HFFc6 (cell line): ENCODE data around the gene DGKA. TPM values are rescaled to one million over a fixed set of nuclear protein-coding genes. Genes with fewer than 3 reads are reported as not detected.

Experiments used
- DNase-seq: peaks from one replicate; pipeline ENCODE4 v3.0.0-alpha.2; 2018
- H3K27ac Mint-ChIP-seq: 2 replicates; pipeline ENCODE4 v1.8.0; 2020; ENCODE audit warnings: mild to moderate bottlenecking, mixed read lengths
- H3K27me3 Mint-ChIP-seq: 2 replicates; pipeline ENCODE4 v1.8.0; 2021; ENCODE audit warnings: mild to moderate bottlenecking, moderate library complexity, mixed read lengths; ENCODE audit not compliant: insufficient read depth
- H3K36me3 Mint-ChIP-seq: 2 replicates; pipeline ENCODE4 v1.8.0; 2021; ENCODE audit warnings: low read depth, mixed read lengths
- H3K4me1 Mint-ChIP-seq: 2 replicates; pipeline ENCODE4 v1.8.0; 2020; ENCODE audit warnings: low read depth, mixed read lengths
- H3K4me3 Mint-ChIP-seq: 2 replicates; pipeline ENCODE4 v1.8.0; 2020; ENCODE audit warnings: mild to moderate bottlenecking, moderate library complexity, mixed read lengths
- H3K9me3 Mint-ChIP-seq: 2 replicates; pipeline ENCODE4 v1.8.0; 2020; ENCODE audit warnings: mild to moderate bottlenecking, mixed read lengths
- CTCF ChIP-seq: fragments of 200-600 bp; sonication (generic); IDR thresholded peaks from 2 replicates; pipeline ENCODE4 v1.5.0; 2021; ENCODE audit warnings: antibody characterized with exemption, mild to moderate bottlenecking
- total RNA-seq, 6 experiments: library from RNA; stranded (reverse); fragmentation: NEBNext Ultra II Directional; extraction: Animal tissue kit (Norgen Biotek cat#: 25700); gene quantifications; 2 replicates in 1 of 6; 3 replicates in 5 of 6; pipeline ENCODE4 v1.2.3, GENCODE V29; 2021

Gene DGKA
- total RNA-seq, 6 experiments from 2014 or later, result 67.1 to 87.4 (median 79.6) TPM

GRCh38 chr12:55963760-55964159 lies 32.8 kb downstream of the DGKA start:
- peaks cover 31% of the 10 kb centered on the region for H3K4me1 Mint-ChIP-seq
- DNase-seq, result no peak
- no peaks in the 10 kb centered on the region for H3K9me3 Mint-ChIP-seq
- H3K4me3 Mint-ChIP-seq, result no peak overlapping the region
- no peak for TF ChIP-seq CTCF
- H3K27ac Mint-ChIP-seq, result no peak overlapping the region
- no peaks in the 10 kb centered on the region for H3K36me3 Mint-ChIP-seq
- H3K27me3 Mint-ChIP-seq, result no peaks in the 10 kb centered on the region; the same call in none of the 2 replicates

DNA sequence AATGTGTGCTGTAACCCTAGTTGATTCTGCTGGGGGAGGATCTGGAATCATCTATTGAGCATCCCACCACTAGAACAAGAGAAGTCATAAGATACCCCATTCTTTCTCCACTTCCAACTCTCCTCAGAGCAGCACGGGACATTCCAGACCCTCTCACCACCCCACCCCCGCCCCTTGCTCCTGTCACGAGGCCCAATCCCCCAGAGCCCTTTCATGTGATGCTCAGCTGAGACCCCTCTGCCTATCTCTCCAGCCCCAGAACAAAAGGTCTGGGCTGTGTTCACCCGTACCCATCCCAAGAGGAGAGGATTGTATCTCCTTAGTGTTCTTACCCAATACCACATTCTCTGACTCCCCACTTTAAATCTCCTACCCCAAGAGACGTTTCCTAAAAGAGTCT lies 34.3 kb downstream of the DGKA start:
- Mint-ChIP-seq H3K36me3 (peaks cover under 1% of the 10 kb centered on the region; the same call in 1 of the 2 replicates), H3K9me3 (no peaks in the 10 kb centered on the region), H3K4me3 (no peak overlapping the region), H3K27ac (no peak overlapping the region), H3K27me3 (no peaks in the 10 kb centered on the region; the same call in none of the 2 replicates), H3K4me1 (peaks cover 41% of the 10 kb centered on the region)
- no peak for TF ChIP-seq CTCF
- DNase-seq, result no peak

DNA sequence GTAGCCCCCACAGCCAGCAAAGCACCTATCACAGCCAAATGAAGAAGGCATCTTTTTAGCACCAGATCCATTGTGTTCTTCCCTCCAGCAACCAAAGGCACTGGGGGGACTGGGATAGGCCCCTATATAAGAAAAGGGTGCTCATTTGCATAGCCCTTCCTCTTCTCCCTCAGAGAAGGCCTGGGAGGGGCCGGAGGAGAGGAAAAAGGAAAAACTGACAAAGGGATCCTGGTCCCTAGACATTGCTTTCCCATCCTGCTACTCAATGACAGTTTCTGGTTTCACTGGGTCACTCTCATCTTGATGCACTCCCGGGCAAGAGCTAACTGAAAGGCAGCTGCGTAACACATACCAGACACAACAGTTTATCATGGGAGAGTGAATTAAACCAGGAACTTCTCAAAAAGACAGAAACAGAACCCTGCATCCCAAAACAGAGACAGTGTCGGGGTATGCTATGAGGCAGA lies 35.0 kb downstream of the DGKA start, which contains the start of gene PMEL:
TSS of gene PMEL (minus strand) at position 102 of the 467 bp plus-strand sequence. CDS start at position 71, 31 bp downstream.
- Mint-ChIP-seq H3K9me3 (no peaks in the 10 kb centered on the region), H3K4me1 (peaks cover 41% of the 10 kb centered on the region), H3K4me3 (peak within 1 kb of the TSS; percentile 97), H3K27ac (peak within 1 kb of the TSS; percentile 91), H3K27me3 (no peaks in the 10 kb centered on the region; the same call in none of the 2 replicates), H3K36me3 (peaks cover 6% of the 10 kb centered on the region; the same call in 1 of the 2 replicates)
- no peak for TF ChIP-seq CTCF
- no peak for DNase-seq

DNA sequence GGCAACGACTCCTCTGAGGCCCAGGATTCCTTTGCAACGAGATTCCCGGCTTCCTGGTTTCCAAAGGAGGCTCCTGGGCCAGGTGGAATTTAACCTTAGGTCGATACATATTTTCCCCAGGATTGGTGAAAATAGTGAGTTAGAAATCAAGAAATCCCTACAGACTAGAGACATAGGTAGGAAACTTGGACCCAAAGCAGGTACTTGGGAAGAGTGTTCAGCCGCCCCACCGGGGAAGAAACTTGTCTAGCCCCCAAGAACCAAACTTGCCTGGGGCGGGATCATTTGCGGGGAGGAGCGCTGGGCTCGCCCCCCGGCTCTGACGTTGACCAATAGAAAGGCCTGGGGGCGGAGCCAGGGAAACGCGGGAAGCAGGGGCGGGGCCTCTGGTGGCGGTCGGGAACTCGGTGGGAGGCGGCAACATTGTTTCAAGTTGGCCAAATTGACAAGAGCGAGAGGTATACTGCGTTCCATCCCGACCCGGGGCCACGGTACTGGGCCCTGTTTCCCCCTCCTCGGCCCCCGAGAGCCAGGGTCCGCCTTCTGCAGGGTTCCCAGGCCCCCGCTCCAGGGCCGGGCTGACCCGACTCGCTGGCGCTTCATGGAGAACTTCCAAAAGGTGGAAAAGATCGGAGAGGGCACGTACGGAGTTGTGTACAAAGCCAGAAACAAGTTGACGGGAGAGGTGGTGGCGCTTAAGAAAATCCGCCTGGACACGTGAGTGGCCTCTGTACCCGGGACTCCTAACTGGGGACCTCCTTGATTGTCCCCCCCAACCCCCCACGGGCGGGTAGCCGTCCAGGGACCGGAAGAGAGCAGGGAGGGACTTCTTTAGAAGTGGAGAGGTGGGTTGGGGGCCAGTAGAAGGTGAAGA lies 35.7 kb downstream of the DGKA start, which contains the start of gene CDK2:
TSS of gene CDK2 (plus strand) at position 423 of the 874 bp plus-strand sequence. CDS start at position 602, 179 bp downstream.
- peak; percentile 60 for DNase-seq
- Mint-ChIP-seq H3K4me3 (peak within 1 kb of the TSS; percentile 97), H3K36me3 (peaks cover 13% of the 10 kb centered on the region), H3K27ac (peak within 1 kb of the TSS; percentile 91), H3K9me3 (no peaks in the 10 kb centered on the region), H3K4me1 (peaks cover 41% of the 10 kb centered on the region), H3K27me3 (no peaks in the 10 kb centered on the region; the same call in 1 of the 2 replicates)
- no peak for TF ChIP-seq CTCF

DNA sequence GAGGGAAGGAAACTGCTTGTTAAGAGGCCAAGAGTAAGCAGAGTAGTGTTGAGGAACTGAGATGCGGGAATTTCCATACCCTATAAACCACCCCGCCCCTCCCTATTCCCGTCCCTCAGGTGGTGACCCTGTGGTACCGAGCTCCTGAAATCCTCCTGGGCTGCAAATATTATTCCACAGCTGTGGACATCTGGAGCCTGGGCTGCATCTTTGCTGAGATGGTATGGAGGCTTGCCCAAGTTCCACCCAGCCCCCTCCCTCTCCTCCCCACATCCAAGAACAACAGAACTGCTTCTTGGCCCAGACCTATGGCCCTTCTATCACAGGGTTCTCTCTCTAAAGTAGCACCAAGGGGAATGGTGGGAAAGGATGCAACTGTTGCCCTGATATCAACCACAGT lies 38.4 kb downstream of the DGKA start:
- peaks cover 41% of the 10 kb centered on the region for H3K4me1 Mint-ChIP-seq
- H3K36me3 Mint-ChIP-seq, result peaks cover 17% of the 10 kb centered on the region
- no peak overlapping the region for H3K27ac Mint-ChIP-seq
- H3K4me3 Mint-ChIP-seq, result no peak overlapping the region
- H3K27me3 Mint-ChIP-seq, result no peaks in the 10 kb centered on the region; the same call in 1 of the 2 replicates
- no peaks in the 10 kb centered on the region for H3K9me3 Mint-ChIP-seq
- DNase-seq, result no peak
- no peak for TF ChIP-seq CTCF
